ENCODE measurements around the gene CSF1R.
A peak's percentile ranks its signal among the peaks of the same experiment; 100 is the strongest.

CSF1R gene

DNA sequence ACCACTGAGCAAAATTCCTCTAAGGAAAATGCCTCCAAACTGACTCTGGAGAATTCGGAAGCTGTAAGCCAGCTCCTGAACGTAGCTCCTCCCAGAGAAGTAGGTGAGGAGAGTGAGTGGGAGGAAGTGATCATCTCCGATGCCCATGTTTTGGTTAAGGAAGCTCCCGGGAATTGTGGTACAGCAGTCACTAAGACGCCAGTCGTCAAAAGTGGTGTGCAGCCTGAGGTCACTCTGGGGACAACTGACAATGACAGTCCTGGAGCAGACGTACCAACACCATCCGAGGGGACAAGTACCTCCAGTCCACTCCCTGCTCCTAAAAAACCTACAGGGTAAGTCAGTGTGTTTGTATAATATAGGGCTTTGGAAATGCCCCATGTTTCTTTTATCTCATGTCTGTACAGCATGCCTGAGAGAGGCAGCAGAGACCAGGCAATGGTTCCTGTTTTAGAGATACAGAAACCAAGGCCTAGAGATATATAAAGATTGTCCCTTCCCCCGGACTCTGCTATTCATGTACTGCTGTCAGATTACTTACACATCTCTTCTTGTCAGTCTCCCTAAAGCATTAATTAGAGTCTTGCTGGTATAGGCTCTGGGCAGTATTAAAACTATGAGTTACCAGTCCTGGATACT is 61.9 kb downstream of the CSF1R start:
- DNase-seq (ENCODE audit: low spot score) = no peak

DNA sequence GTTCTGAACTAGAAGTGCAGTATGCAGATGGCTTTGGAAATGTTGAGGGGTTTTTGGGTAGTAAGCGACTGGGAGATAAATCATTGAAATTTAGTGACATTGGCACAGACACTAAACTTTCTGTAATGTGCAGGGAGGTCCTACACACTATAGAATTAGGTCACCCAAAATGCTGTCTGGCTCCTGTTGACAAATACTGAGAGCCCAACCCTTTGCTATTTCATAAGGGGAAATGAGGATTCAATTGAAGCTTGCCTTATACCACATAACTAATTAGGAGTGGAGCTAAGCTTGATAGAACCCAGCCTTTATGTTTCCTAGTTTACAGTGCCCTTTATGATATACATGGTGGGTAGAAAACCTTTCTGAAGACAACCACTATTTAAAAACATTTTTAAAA is 63.2 kb downstream of the CSF1R start:
- no peak for DNase-seq (ENCODE audit: low spot score)

DNA sequence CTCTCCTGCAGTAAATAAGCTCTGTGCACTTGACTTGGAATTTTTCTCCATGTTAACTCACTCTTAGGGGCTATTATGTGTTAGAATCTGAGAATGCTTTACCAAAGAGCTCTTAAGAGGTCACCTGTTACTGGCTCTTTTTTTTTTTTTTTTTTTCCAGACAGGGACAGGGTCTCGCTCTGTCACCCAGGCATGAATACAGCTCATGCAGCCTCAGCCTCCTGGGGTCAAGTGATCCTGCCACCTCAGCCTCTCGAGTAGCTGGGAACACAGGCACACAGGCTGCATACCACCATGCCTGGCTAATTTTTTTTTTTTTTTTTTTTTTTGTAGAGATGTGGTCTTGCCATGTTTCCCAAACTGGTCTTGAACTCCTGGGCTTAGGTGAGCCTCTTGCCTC is 63.7 kb downstream of the CSF1R start:
- DNase-seq (ENCODE audit: low spot score) = peak; percentile 84

DNA sequence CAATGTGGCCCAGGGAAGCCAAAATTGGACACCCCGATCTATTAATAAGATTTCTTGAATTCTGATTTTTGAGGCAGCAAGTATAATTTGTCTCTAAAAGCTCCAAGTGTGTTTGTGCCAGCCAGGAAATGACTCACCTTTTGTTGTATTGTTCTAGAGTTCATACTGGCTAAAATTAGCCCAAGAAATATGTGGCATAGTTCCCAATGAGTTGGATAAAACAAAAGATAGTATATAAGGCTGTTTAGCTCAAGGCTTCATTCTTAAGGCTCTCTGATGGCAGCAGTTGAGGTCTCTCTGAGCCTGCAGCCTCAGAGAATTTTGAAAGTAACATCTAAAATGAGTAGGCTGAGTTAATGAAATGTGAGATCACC is 64.2 kb downstream of the CSF1R start:
- peak; percentile 86 for DNase-seq (ENCODE audit: low spot score)

DNA sequence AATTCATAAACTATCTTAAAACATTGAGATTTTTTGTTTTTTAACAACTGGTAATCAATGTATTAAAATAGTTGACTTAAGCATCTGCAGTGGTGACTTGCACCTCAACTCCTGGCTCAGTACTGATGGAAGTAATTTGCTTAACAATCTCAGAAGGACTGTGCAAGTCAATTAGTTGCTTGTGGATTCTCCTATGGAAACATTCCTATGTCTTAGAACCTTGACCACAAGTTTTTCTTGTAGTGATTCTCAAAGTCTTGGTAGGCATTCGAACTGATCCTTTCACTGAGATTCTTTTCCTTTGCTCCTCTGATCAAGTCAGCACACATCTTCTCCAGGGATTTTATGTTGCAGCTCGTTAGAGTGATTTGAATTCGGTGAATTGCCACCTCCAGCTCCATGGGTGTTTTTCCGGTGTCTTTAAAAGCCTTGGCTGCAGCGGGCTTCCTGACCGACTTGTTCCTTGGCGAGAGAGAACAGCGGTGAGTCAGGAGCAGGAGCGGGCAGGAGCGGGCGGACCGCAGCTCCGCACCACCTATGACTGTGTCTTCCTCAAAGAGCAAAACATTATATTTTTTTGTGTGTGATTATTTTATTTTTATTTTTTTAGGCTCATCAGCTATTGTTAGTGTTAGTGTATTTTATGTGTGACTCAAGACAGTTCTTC is 64.7 kb downstream of the CSF1R start:
- peak; percentile 53 for DNase-seq (ENCODE audit: low spot score)

DNA sequence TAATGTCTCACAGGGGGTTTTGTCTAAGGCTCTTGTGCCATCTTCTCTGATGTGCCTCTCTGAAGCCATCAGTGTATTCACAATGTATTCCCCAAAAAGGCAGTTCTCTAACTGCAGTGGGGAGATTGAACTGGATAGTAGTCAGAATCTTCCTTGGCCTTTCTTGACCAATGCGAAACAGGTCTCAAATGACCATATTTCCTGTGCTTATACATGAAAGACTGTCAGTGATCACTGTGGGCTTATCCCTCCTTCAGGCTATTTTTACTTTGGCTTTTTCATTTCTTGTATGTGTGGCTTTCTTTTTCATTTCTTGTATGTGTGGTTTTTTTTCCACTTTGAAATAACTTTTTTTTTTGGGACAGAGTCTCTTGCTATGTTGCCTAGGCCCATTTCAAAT is 66.1 kb downstream of the CSF1R start:
- no peak for DNase-seq (ENCODE audit: low spot score)

DNA sequence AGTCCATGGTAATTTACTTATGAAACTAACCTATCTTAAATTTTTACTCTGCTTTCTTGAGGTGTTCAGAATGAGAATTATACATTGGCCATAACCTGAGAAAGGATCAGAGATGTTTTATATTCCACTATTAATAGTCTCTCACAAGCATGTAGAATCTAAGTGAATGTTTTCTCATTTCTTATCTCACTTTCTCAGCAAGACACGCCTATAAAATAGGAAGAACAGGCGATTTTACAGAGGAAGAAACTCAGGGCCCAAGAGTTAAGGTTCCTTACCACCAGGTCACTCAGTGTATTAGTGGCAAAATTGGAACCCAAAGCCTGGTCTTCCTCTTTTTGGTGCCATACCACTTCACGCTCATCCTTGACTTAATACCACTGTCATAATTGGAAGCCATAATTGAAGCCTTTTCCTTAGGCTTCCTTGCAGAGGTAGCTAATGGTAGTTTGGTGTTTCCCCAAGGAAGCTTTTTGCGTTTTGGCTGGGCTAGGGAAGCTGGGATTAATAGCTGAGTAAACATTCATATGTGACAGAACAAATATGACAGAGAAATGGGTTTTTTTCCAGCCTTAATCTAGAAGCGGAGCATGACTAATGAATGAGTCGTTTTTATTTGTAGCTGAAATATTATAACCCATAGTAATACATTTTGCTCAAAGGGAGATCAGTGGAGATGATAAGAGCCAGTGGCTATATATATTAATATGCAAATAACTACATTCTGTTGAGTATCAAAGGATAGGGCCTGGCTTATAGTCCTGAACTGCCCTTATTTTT is 68.9 kb downstream of the CSF1R start:
- DNase-seq (ENCODE audit: low spot score) = no peak

DNA sequence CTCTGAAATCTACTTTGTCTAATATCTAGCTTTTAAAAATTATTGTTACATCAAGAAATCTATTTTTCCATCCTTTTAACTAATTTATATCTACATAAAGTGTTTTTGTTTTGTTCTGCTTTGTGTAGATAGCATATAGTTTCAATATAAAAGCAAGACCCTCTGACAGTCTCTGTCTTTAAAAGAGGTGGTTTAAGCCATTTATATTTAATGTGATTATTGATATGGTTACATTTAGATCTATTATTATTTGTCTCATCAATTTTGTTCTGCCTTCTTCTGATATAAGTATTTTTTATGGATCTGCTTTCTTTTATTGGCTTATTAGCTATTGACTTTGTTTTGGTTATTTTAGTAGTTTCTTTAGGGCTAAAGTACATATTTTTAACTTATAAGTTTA is 69.8 kb downstream of the CSF1R start:
- DNase-seq (ENCODE audit: low spot score) = no peak

DNA sequence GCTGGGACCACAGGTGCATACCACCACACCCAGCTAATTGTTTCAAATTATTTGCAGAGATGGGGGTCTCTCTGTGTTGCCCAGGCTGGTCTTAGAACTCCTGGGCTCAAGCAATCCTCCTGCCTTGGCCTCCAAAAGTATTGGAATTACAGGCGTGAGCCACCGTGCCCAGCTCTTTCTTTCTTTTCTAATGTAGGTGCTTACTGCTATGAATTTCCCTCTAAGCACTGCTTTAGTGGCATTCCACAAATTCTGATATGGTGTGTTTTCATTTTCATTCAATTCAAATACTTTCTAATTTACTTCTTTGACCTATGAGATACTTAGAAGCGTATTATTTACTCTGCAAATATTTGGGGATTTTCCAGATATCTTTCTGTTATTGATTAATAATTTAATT is 70.9 kb downstream of the CSF1R start:
- no peak for DNase-seq (ENCODE audit: low spot score)

DNA sequence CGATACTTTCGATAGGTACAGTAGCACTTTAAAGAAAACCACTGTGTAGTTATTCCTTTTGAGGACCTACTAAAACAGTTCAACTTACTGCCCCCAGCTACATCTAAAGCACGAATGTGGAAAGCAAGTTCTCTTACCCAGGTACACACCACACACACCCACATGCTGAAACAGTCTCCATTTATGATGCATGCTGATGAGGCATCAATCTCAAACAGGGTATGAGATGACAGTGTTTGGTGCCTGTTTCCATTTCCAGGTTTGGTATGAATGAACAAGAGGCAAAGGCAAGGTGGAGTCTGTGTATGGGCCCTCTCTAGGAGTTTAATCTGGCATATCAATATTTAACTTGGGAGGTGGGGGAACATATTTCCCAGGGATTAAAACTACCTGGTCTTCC is 71.9 kb downstream of the CSF1R start:
- DNase-seq (ENCODE audit: low spot score) = no peak

DNA sequence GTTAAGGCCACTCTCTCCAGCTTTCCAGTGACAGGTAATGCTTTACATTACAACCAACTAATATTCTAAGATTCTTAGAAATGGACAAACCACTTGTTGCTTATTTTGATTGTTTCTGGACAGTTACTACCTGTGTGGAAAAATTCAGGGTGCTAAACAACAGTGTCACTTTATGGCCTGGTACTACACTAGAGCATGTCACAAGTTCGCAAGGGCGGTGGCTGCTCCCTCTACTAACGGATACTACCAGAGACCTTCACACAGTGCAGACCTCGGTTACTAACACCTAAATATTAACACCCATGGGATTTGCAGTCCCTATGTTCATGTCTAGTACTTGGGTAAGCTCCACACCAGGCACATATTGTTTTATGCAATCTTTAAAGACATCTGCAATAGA is 72.4 kb downstream of the CSF1R start:
- no peak for DNase-seq (ENCODE audit: low spot score)

DNA sequence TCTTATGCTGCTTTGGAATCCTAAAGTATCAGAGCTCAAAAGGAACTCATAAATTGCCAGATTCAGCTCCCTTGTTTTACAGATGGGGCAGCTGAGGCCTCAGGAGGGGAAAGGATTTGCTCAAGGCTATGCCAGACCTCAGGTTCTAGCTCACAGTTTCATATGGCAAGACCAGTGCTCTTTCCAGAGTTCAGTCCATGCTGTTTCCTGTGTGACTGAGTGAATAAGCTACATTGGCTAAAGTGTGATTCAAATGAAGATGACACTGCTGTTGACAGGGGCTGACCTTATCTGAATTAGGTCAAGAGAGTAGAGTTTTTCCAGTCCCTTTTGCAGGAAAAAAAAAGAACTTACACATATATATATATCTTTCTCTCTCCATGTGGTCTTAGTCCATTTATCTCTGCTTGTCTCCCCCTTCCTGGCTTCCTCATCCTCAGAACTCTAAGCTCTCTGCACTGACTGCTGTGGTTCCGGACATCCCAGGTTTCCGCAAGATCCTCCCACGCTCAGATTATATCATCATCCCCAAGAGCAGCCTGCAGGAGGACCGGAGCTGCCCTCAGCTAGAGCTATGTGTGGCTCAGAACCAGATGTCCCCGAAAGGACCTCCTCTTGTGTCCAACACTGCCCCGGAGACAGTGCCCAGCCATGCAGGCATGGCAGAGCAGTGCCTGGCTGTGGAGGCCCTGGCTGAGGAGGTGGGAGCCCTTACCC is 76.5 kb downstream of the CSF1R start:
- no peak for DNase-seq (ENCODE audit: low spot score)

DNA sequence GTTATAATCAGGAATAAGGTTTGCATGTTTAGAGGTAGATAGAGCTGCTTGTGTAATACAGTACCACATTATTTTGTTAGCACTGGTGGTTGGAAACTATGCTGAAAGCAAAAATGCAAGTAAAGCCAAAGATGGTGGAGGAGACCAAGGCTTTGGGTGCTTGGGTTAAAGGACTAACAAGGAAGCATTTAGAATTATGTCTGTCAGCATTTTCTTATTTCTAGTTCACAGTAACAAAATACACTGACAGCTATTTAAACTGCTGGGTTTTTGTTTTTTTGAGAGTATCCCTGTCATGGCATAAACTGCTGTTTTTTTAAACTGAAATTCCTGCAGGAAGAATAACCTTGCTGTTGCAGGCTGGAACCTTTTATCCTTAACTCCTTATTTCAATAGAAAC is 79.3 kb downstream of the CSF1R start:
- DNase-seq (ENCODE audit: low spot score) = no peak

DNA sequence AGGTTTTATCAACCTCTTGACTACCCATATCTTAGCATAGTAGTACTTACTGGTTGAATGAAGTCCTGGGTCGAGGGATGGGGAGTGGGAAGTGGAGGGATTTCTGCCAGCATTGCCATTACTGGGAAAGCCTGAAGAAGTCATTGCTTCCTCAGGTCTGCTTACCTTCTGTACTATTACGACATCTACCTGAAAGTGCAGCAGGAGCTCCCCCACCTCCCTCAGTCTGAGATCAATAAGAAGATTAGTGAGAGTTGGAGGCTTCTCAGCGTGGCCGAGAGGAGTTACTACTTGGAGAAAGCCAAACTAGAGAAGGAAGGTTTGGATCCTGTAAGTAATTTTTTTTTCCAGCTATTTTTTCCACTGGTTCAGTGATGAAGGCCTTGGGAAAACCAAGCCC is 80.0 kb downstream of the CSF1R start:
- no peak for DNase-seq (ENCODE audit: low spot score)

All from kidney tubule cell (primary cell).